ENCODE measurements around the gene CLTB. TPM values are rescaled to one million over a fixed set of nuclear protein-coding genes. Genes with fewer than 3 reads are reported as not detected.
A peak's percentile ranks its signal among the peaks of the same experiment; 100 is the strongest.

Gene CLTB
- total and polyA plus RNA-seq, 2 of the 13 experiments (the other 11 are each of a cell fraction or from before 2014, with no cell fraction given) = 23.3 to 33.8 TPM

GRCh38 chr5:176414704-176415103 is 1.6 kb downstream of the CLTB start (continued):
- TF ChIP-seq GMEB1 (CRISPR knock-in tag; IDR thresholded peaks at IDR 0.05; ENCODE audit: borderline replicate concordance) (no peak), SOX13 (IDR thresholded peaks at IDR 0.05) (no peak), SOX13 (CRISPR knock-in tag; conservative IDR thresholded peaks at IDR 0.05 in 1 of 2, IDR thresholded peaks at IDR 0.05 in 1 of 2) (no peak), ARHGAP35 (CRISPR knock-in tag; IDR thresholded peaks at IDR 0.05; ENCODE audit: borderline replicate concordance) (no peak), GABPB1 (CRISPR knock-in tag; IDR thresholded peaks at IDR 0.05) (no peak), ZBTB14 (CRISPR knock-in tag; IDR thresholded peaks at IDR 0.05) (no peak), ZNF761 (CRISPR knock-in tag; conservative IDR thresholded peaks at IDR 0.05) (no peak), HIC2 (CRISPR knock-in tag; IDR thresholded peaks at IDR 0.05; ENCODE audit: low read depth) (no peak), ZKSCAN1 (IDR thresholded peaks at IDR 0.05; ENCODE audit: low read length) (peak; percentile 71; the same call in 1 of the 2 replicates), CREBL2 (CRISPR knock-in tag; IDR thresholded peaks at IDR 0.05; ENCODE audit: borderline replicate concordance) (no peak), ZNF264 (CRISPR knock-in tag; IDR thresholded peaks at IDR 0.05) (no peak)

Data from HepG2 (cell line).